C4-2B (cell line): ENCODE results near the gene SNRPB.
A peak's percentile ranks its signal among the peaks of the same experiment; 100 is the strongest.

Experiments used
- H3K27ac ChIP-seq: fragments of 450-650 bp; 2 replicates; pipeline ENCODE4 v1.5.1; 2017
- CTCF ChIP-seq: fragments of 450-650 bp; conservative IDR thresholded peaks from 2 replicates; pipeline ENCODE4 v1.5.1; 2017; ENCODE audit warnings: mild to moderate bottlenecking
- ZFX ChIP-seq: fragments of 450-650 bp; IDR thresholded peaks from 2 replicates; pipeline ENCODE4 v1.6.1; 2017

Gene SNRPB

DNA sequence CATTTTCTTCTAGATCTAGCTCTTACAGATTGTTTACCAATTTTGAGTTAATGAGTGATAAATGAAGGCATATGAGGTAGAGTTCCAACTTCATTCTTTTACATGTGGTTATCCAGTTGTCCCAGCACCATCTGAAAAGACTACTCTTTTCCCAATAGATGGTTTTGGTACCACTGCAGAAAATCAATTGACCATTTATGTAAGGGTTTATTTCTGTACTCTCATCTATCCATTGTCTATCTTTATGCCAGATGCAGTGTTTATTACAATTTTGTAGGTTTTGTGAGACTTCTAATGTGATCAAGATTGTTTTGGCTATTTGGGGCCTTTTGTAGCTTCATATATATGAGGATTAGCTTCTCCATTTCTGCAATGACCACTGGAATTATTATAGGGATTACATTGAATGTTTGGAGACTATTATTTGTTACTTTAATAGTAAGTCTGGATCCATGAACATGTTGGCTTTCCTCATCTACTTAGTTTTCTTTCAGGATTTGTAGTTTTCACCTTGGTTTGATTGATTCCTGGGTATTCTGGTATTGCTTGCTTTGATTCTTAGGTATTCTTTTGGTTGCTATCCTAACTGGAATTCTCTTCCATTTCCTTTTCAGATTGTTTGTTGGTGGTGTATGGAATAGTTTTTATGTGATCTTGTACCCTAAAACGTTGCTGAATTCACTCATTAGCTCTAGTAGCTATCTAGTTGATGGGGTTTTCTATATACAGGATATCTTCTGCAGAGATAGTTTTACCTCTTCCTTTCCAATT lies 10.4 kb downstream of the SNRPB start:
- H3K27ac ChIP-seq, result no peak overlapping the region
- TF ChIP-seq CTCF (no peak), ZFX (no peak)

DNA sequence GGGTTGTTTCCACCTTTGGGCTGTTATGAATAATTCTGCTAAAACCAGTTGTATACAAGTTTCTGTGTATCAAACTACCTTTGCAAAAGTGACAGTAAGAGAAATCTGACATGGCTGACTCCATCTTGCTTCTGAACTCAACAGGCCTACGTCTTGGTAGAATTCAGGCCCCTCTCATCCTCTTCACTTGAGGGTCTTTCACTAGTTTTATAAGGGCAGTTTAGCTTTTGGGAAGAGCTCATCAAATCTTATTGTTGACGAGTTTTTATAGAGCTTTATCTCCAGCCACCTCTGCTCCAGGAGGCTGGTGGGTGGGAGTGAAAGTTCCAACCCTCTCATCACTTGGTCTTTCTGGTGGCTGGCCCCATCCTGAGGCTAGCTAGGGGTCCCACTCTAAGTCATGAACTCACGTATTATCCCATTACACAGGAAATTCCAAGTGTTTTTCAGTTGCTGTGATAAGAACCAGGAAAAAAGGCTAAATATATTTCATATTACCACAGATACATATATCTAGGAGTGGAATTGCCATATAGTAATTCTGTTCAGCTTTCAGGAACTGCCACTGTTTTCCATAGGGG lies 11.6 kb downstream of the SNRPB start:
- no peak for TF ChIP-seq ZFX
- TF ChIP-seq CTCF, result no peak
- no peak overlapping the region for H3K27ac ChIP-seq

DNA sequence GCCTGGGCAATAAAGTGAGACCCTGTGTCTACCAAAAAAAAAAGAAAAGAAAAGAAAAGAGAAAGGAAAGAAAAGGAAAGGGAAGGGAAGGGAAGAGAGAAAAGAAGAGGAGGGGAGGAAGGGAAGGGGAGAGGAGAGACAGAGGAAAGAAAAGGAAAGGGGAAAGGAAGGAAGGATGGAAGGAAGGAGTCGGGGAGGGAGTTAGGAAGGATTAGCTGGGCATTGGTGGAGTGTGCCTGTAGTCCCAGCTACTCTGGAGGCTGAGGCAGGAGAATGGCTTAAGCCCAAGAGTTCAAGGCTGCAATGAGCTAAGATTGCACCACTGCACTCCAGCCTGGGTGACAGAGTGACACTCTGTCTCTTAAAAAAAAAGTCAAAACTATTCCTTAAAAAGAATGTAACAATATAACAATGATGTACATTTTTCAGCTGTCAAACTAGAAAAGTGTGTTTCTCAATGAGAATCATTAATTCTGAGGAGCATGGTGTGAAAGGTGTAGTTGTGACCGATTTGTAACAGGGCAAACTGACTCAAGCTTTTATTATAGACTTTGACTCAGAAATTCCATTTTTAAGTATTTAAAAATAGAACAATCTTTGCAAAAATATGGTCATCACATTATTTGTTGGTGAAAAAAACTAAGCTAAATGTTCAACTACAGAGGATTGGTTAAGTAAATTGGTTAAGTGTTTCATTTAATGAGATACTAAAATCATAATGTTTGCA lies 14.7 kb downstream of the SNRPB start:
- TF ChIP-seq ZFX, result no peak
- TF ChIP-seq CTCF, result no peak
- no peak overlapping the region for H3K27ac ChIP-seq

- TF ChIP-seq ZFX (no peak), CTCF (no peak)
These were observed 16.8 kb downstream of the SNRPB start for GRCh38 chr20:2453792-2454191.

GRCh38 chr20:2451939-2452732 lies 18.5 kb downstream of the SNRPB start:
- H3K27ac ChIP-seq, result no peak overlapping the region

More at GRCh38 chr20:2453792-2454191, 16.8 kb downstream of the SNRPB start:
- no peak overlapping the region for H3K27ac ChIP-seq

GRCh38 chr20:2451422-2451821 lies 19.2 kb downstream of the SNRPB start:
- TF ChIP-seq ZFX (no peak), CTCF (no peak)
- no peak overlapping the region for H3K27ac ChIP-seq

More at GRCh38 chr20:2451939-2452732, 18.5 kb downstream of the SNRPB start:
- peak; percentile 91 for TF ChIP-seq CTCF
- no peak for TF ChIP-seq ZFX
